OCI-LY1 (cell line): Measurements from ENCODE around the gene RUNX1.

Source experiments
- H2AFZ ChIP-seq: fragments of 200-600 bp; sonication (generic), shearing (Covaris generic); 2 replicates; pipeline ENCODE4 v1.6.0; 2014; ENCODE audit warnings: antibody characterized with exemption, mild to moderate bottlenecking, low read length
- H3F3A ChIP-seq: fragments of 200-600 bp; sonication (generic), shearing (Covaris generic); 2 replicates; pipeline ENCODE4 v1.6.0; 2014; ENCODE audit warnings: mild to moderate bottlenecking, antibody characterized with exemption, low read length, moderate library complexity; ENCODE audit not compliant: insufficient read depth
- H3K27ac ChIP-seq: fragments of 200-600 bp; sonication (generic); 2 replicates; pipeline ENCODE4 v1.5.1; 2014; ENCODE audit warnings: low read length, mixed run types, mild to moderate bottlenecking, low read depth; ENCODE audit not compliant: poor library complexity, severe bottlenecking
- H3K27me3 ChIP-seq: fragments of 200-600 bp; sonication (generic); 2 replicates; pipeline ENCODE4 v1.6.0; 2014; ENCODE audit warnings: antibody characterized with exemption, mild to moderate bottlenecking, low read length, moderate library complexity; ENCODE audit not compliant: insufficient read depth
- H3K36me3 ChIP-seq: fragments of 200-600 bp; sonication (generic); 2 replicates; pipeline ENCODE4 v1.6.1; 2014; ENCODE audit warnings: mild to moderate bottlenecking, antibody characterized with exemption, low read length, moderate library complexity, mixed read lengths; ENCODE audit not compliant: insufficient read depth
- H3K4me1 ChIP-seq: fragments of 200-600 bp; sonication (generic); 2 replicates; pipeline ENCODE4 v1.5.1; 2014; ENCODE audit warnings: mild to moderate bottlenecking, low read length, moderate library complexity; ENCODE audit not compliant: insufficient read depth, severe bottlenecking
- H3K4me2 ChIP-seq: fragments of 200-600 bp; sonication (generic), shearing (Covaris generic); 2 replicates; pipeline ENCODE4 v1.6.1; 2014; ENCODE audit warnings: low read length
- H3K4me3 ChIP-seq: fragments of 200-600 bp; sonication (generic); 2 replicates; pipeline ENCODE4 v1.5.1; 2014; ENCODE audit warnings: low read length, low read depth, mild to moderate bottlenecking, mixed read lengths; ENCODE audit not compliant: poor library complexity, severe bottlenecking
- H3K79me2 ChIP-seq: fragments of 200-600 bp; shearing (Covaris generic); 2 replicates; pipeline ENCODE4 v1.6.1; 2016; ENCODE audit warnings: mixed run types, low read length, mixed read lengths; ENCODE audit not compliant: insufficient read depth
- H3K9ac ChIP-seq: fragments of 200-600 bp; sonication (generic), shearing (Covaris generic); 2 replicates; pipeline ENCODE4 v1.6.1; 2014; ENCODE audit warnings: mild to moderate bottlenecking, low read length, mixed read lengths
- H3K9me2 ChIP-seq: fragments of 200-600 bp; sonication (generic), shearing (Covaris generic); 2 replicates; pipeline ENCODE4 v1.6.1; 2014; ENCODE audit warnings: low read depth, mild to moderate bottlenecking, low read length, mixed read lengths
- H3K9me3 ChIP-seq: fragments of 200-600 bp; shearing (Covaris generic); 2 replicates; pipeline ENCODE4 v1.6.1; 2014; ENCODE audit warnings: low read length, mixed read lengths
- H4K20me1 ChIP-seq: fragments of 200-600 bp; sonication (generic), shearing (Covaris generic); 2 replicates; pipeline ENCODE4 v1.6.0; 2016; ENCODE audit warnings: mild to moderate bottlenecking, low read length; ENCODE audit not compliant: insufficient read depth
- CTCF ChIP-seq: fragments of 200-600 bp; sonication (generic), shearing (Covaris generic); IDR thresholded peaks from 2 replicates; pipeline ENCODE4 v1.5.1; 2017; ENCODE audit warnings: mild to moderate bottlenecking, antibody characterized with exemption, low read length, moderate library complexity, mixed read lengths
- EZH2 ChIP-seq: fragments of 200-600 bp; sonication (generic), shearing (Covaris generic); IDR thresholded peaks from 2 replicates; pipeline ENCODE4 v1.8.0; 2017; ENCODE audit warnings: borderline replicate concordance, mixed run types, mild to moderate bottlenecking, antibody characterized with exemption, low read length, moderate library complexity, mixed read lengths

Gene RUNX1

GRCh38 chr21:35051287-35051818 lies 2.3 kb upstream of the RUNX1 start:
- Histone ChIP-seq H3K27ac (peak overlapping the region; percentile 94), H3K4me2 (peak overlapping the region; percentile 85)

GRCh38 chr21:35050348-35051286 lies 1.5 kb upstream of the RUNX1 start:
- Histone ChIP-seq H3K9me2 (no peaks in the 10 kb centered on the region), H4K20me1 (no peaks in the 10 kb centered on the region), H3K4me3 (no peak overlapping the region), H3K9ac (peak overlapping the region; percentile 79), H3F3A (no peaks in the 10 kb centered on the region; the same call in 1 of the 2 replicates), H3K36me3 (peaks cover 13% of the 10 kb centered on the region), H3K4me2 (peak overlapping the region; percentile 85), H3K4me1 (peaks cover 62% of the 10 kb centered on the region), H3K9me3 (no peaks in the 10 kb centered on the region), H3K27ac (peak overlapping the region; percentile 94), H2AFZ (no peak overlapping the region), H3K79me2 (peaks cover 29% of the 10 kb centered on the region), H3K27me3 (no peaks in the 10 kb centered on the region)
- TF ChIP-seq CTCF (no peak), EZH2 (no peak)

More at GRCh38 chr21:35051287-35051818, 2.3 kb upstream of the RUNX1 start:
- Histone ChIP-seq H3K9ac (peak overlapping the region; percentile 79), H3K4me1 (peaks cover 54% of the 10 kb centered on the region), H3K36me3 (0 out of 2 replicates have a peak, but pooled peaks cover 6% of the 10 kb centered on the region), H2AFZ (no peak overlapping the region), H3K79me2 (peaks cover 23% of the 10 kb centered on the region), H3K27me3 (no peaks in the 10 kb centered on the region), H3K9me3 (no peaks in the 10 kb centered on the region), H3K4me3 (no peak overlapping the region), H4K20me1 (no peaks in the 10 kb centered on the region), H3F3A (no peaks in the 10 kb centered on the region; the same call in 1 of the 2 replicates), H3K9me2 (no peaks in the 10 kb centered on the region)
- peak; percentile 79 for TF ChIP-seq CTCF
- TF ChIP-seq EZH2, result no peak

- Histone ChIP-seq H3K27me3 (no peaks in the 10 kb centered on the region), H3K9me2 (no peaks in the 10 kb centered on the region), H3K36me3 (peaks cover 25% of the 10 kb centered on the region), H3K9ac (peak overlapping the region; percentile 79), H3K79me2 (peaks cover 53% of the 10 kb centered on the region), H3K9me3 (no peaks in the 10 kb centered on the region), H4K20me1 (no peaks in the 10 kb centered on the region), H2AFZ (no peak overlapping the region), H3K4me1 (peaks cover 74% of the 10 kb centered on the region), H3F3A (no peaks in the 10 kb centered on the region; the same call in 1 of the 2 replicates), H3K4me2 (peak overlapping the region; percentile 85), H3K27ac (peak overlapping the region; percentile 94), H3K4me3 (peak overlapping the region; percentile 74)
- TF ChIP-seq CTCF (no peak), EZH2 (no peak)
Measured at GRCh38 chr21:35048183-35048601, 910 bp downstream of the RUNX1 start.
